TTC549 (cell line): ENCODE results near the gene ERCC3.
"Not testable (repeated sequence)": the region's sequence is repeated elsewhere in the genome, so short reads cannot be mapped to it uniquely, and the experiment has no call there.

ENCODE experiments used
- FAIRE-seq: peaks from 2 replicates; lab custom pipeline; 2012; peaks lifted over from hg19 to GRCh38; lab: Jason Lieb, UNC

Gene ERCC3

GRCh38 chr2:127278959-127279358, 15.0 kb downstream of the ERCC3 start:
- FAIRE-seq, result no peak

GRCh38 chr2:127277028-127277427, 16.9 kb downstream of the ERCC3 start:
- no peak for FAIRE-seq

GRCh38 chr2:127275789-127276188, 18.2 kb downstream of the ERCC3 start:
- FAIRE-seq, result no peak

- no peak for FAIRE-seq
These were observed 18.6 kb downstream of the ERCC3 start for GRCh38 chr2:127275356-127275755.

- no peak for FAIRE-seq
These were observed 23.3 kb downstream of the ERCC3 start for GRCh38 chr2:127270663-127271062.

GRCh38 chr2:127261804-127262406, 32.0 kb downstream of the ERCC3 start:
- no peak for FAIRE-seq

- FAIRE-seq, result no peak
These were observed 34.6 kb downstream of the ERCC3 start for GRCh38 chr2:127259355-127259754.

GRCh38 chr2:127256866-127257265, 37.1 kb downstream of the ERCC3 start:
- FAIRE-seq, result no peak

GRCh38 chr2:127256381-127256780, 37.6 kb downstream of the ERCC3 start:
- no peak for FAIRE-seq

- no peak for FAIRE-seq
These were observed 38.2 kb downstream of the ERCC3 start for GRCh38 chr2:127255721-127256120.

GRCh38 chr2:127255146-127255545, 38.8 kb downstream of the ERCC3 start:
- FAIRE-seq, result no peak

- FAIRE-seq, result no peak
These were observed 39.5 kb downstream of the ERCC3 start for GRCh38 chr2:127254386-127254981.

- not testable (repeated sequence) for FAIRE-seq
These were observed 52.8 kb downstream of the ERCC3 start for GRCh38 chr2:127241184-127241583.

- no peak for FAIRE-seq
These were observed 54.5 kb downstream of the ERCC3 start for GRCh38 chr2:127239395-127239794.

GRCh38 chr2:127237768-127238167, 56.2 kb downstream of the ERCC3 start:
- not testable (repeated sequence) for FAIRE-seq

GRCh38 chr2:127235082-127235702, 58.8 kb downstream of the ERCC3 start:
- no peak for FAIRE-seq

GRCh38 chr2:127233710-127234109, 60.2 kb downstream of the ERCC3 start:
- no peak for FAIRE-seq

GRCh38 chr2:127231130-127231865, 62.6 kb downstream of the ERCC3 start:
- no peak for FAIRE-seq

- FAIRE-seq, result no peak
These were observed 64.4 kb downstream of the ERCC3 start for GRCh38 chr2:127229555-127229954.

GRCh38 chr2:127228102-127228501, 65.8 kb downstream of the ERCC3 start:
- FAIRE-seq, result no peak

GRCh38 chr2:127227264-127227660, 66.7 kb downstream of the ERCC3 start:
- FAIRE-seq, result not testable (repeated sequence)

GRCh38 chr2:127226520-127227263, 67.3 kb downstream of the ERCC3 start:
- no peak for FAIRE-seq
